OCI-LY3 (cell line): Measurements from ENCODE around the gene ROR1.

Source experiments
- H2AFZ ChIP-seq: fragments of 200-600, 300-600 bp; shearing (Covaris generic); 2 replicates; pipeline ENCODE4 v1.6.0; 2014; ENCODE audit warnings: antibody characterized with exemption, low read depth, low read length
- H3K27ac ChIP-seq: fragments of 200-600, 300-600 bp; sonication (generic); 2 replicates; pipeline ENCODE4 v1.5.1; 2014; ENCODE audit warnings: mild to moderate bottlenecking, low read length, moderate library complexity, mixed read lengths
- H3K27me3 ChIP-seq: fragments of 200-600, 300-600 bp; sonication (generic); 2 replicates; pipeline ENCODE4 v1.6.1; 2014; ENCODE audit warnings: low read depth, low read length, mixed read lengths
- H3K36me3 ChIP-seq: fragments of 200-600, 300-600 bp; sonication (generic); replicated peaks from 2 replicates; pipeline ENCODE3; 2014; ENCODE audit warnings: low read depth, low read length, mixed read lengths
- H3K4me1 ChIP-seq: fragments of 300-600, 200-600 bp; sonication (generic); 2 replicates; pipeline ENCODE4 v1.6.1; 2014; ENCODE audit warnings: low read length, mixed read lengths
- H3K4me2 ChIP-seq: fragments of 200-600, 300-600 bp; sonication (generic); 2 replicates; pipeline ENCODE4 v1.6.1; 2014; ENCODE audit warnings: low read length, mixed read lengths
- H3K4me3 ChIP-seq: fragments of 300-600, 200-600 bp; sonication (generic); 2 replicates; pipeline ENCODE4 v1.5.1; 2014; ENCODE audit warnings: antibody characterized with exemption, mild to moderate bottlenecking, low read length, moderate library complexity
- H3K79me2 ChIP-seq: fragments of 300-600, 200-600 bp; shearing (Covaris generic); 2 replicates; pipeline ENCODE4 v1.6.1; 2014; ENCODE audit warnings: mild to moderate bottlenecking, low read length, mixed read lengths
- H3K9ac ChIP-seq: fragments of 300-600, 200-600 bp; shearing (Covaris generic); 2 replicates; pipeline ENCODE4 v1.6.0; 2014; ENCODE audit warnings: mild to moderate bottlenecking, low read length, moderate library complexity
- H3K9me3 ChIP-seq: fragments of 200-600, 300-600 bp; shearing (Covaris generic); 2 replicates; pipeline ENCODE4 v1.6.1; 2014; ENCODE audit warnings: low read length, mixed read lengths; ENCODE audit not compliant: insufficient read depth
- H4K20me1 ChIP-seq: fragments of 200-600, 300-600 bp; sonication (generic); 2 replicates; pipeline ENCODE4 v1.6.1; 2016; ENCODE audit warnings: low read length, mixed read lengths; ENCODE audit not compliant: insufficient read depth
- CTCF ChIP-seq: fragments of 200-600, 300-600 bp; sonication (generic); IDR thresholded peaks from 2 replicates; pipeline ENCODE4 v1.5.1; 2014; ENCODE audit warnings: antibody characterized with exemption, low read length, low read depth
- EZH2phosphoT487 ChIP-seq: fragments of 200-600 bp; shearing (Covaris generic); IDR thresholded peaks from 2 replicates; pipeline ENCODE4 v1.6.1; 2018; ENCODE audit warnings: antibody characterized with exemption, mixed run types, low read depth

Gene ROR1

GRCh38 chr1:64182207-64182606 is 408.4 kb downstream of the ROR1 start:
- no peak overlapping the region for H2AFZ ChIP-seq
- H3K27ac ChIP-seq, result no peak overlapping the region
- no peaks in the 10 kb centered on the region for H3K79me2 ChIP-seq
- H3K9me3 ChIP-seq, result no peaks in the 10 kb centered on the region
- peaks cover 6% of the 10 kb centered on the region for H3K4me1 ChIP-seq
- no peaks in the 10 kb centered on the region for H3K36me3 ChIP-seq
- H3K9ac ChIP-seq, result no peak overlapping the region
- H4K20me1 ChIP-seq, result no peaks in the 10 kb centered on the region
- H3K4me2 ChIP-seq, result no peak overlapping the region
- TF ChIP-seq EZH2phosphoT487 (no peak), CTCF (no peak)
- H3K27me3 ChIP-seq, result no peaks in the 10 kb centered on the region
- no peak overlapping the region for H3K4me3 ChIP-seq

GRCh38 chr1:64183395-64184002 is 409.7 kb downstream of the ROR1 start:
- Histone ChIP-seq H2AFZ (no peak overlapping the region), H3K27ac (no peak overlapping the region), H3K79me2 (no peaks in the 10 kb centered on the region), H3K36me3 (no peaks in the 10 kb centered on the region), H4K20me1 (no peaks in the 10 kb centered on the region), H3K4me2 (no peak overlapping the region), H3K9me3 (no peaks in the 10 kb centered on the region), H3K4me1 (peaks cover 6% of the 10 kb centered on the region), H3K4me3 (no peak overlapping the region), H3K27me3 (no peaks in the 10 kb centered on the region), H3K9ac (no peak overlapping the region)
- TF ChIP-seq CTCF (no peak), EZH2phosphoT487 (no peak)

- H3K4me2 ChIP-seq, result no peak overlapping the region
Measured at GRCh38 chr1:64184003-64184440, 410.2 kb downstream of the ROR1 start.

More at GRCh38 chr1:64184003-64184440, 410.2 kb downstream of the ROR1 start:
- H2AFZ ChIP-seq, result no peak overlapping the region
- no peaks in the 10 kb centered on the region for H3K79me2 ChIP-seq
- peaks cover 6% of the 10 kb centered on the region for H3K4me1 ChIP-seq
- no peak overlapping the region for H3K9ac ChIP-seq
- H3K27me3 ChIP-seq, result no peaks in the 10 kb centered on the region
- no peaks in the 10 kb centered on the region for H3K36me3 ChIP-seq
- no peak for TF ChIP-seq EZH2phosphoT487
- no peak for TF ChIP-seq CTCF
- H3K4me3 ChIP-seq, result no peak overlapping the region
- no peaks in the 10 kb centered on the region for H3K9me3 ChIP-seq
- no peaks in the 10 kb centered on the region for H4K20me1 ChIP-seq
- H3K27ac ChIP-seq, result no peak overlapping the region
